ACHN (cell line): ENCODE measurements around the gene SNRNP27.
"Not testable (repeated sequence)": the region's sequence is repeated elsewhere in the genome, so short reads cannot be mapped to it uniquely, and the experiment has no call there.

Experiments
- DNase-seq: peaks from one replicate; pipeline ENCODE4 v3.0.0-alpha.2; 2015
- in situ Hi-C: cut with HindIII; loops from 2 replicates; pipeline ENCODE4 v1.10.0; 2017; ENCODE audit warnings: low sequenced_read_pairs, low pct_ligation_motif_present, low pct_unique_long_range_greater_than_20kb

The SNRNP27 gene, protein sequence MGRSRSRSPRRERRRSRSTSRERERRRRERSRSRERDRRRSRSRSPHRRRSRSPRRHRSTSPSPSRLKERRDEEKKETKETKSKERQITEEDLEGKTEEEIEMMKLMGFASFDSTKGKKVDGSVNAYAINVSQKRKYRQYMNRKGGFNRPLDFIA

DNA sequence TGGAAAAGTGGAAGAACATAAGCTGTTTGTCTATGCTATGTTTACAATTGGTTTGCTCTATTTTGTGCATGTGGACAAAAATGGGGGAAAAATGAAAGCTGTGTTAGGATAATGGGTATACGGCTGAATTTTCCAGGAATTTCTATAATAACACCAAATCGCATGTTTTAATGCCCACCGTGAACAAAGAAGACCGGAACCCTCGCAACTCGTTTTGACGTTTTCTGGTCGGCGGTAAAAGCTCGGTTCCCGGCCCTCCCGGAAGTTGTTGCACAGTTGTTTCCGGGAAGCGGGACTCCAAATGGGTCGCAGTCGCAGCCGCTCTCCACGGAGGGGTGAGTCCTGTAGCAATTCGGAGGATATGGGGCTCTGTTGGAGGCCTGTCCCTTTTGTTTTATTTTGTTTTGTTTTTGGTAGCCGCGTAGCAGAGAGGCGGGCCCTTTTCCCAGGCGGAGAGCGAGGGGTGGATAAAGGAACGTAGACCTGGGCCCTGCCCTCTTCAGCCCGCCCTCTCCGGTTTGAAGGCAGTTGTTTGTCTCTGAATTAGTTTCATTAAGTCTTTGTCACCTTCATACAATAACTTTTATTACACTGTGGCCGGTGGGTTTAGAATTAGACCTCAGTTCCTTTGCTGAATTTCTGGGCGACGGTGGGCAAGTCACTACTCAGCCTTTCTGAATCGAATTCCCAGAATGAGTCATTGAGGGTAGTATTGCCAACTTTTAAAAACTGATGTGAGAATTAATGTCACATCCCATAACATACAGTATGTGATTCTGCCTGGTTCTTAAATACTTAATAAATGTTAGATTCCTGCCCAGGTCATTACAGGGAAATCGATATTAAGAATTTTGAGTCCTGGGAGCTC lies at the start of gene SNRNP27:
SNRNP27 (plus strand) TSS at position 273 of the 868 bp plus-strand sequence; CDS start at position 302, 29 bp downstream.
- peak; percentile 84 for DNase-seq
- in situ Hi-C loops, result no loop called here

DNA sequence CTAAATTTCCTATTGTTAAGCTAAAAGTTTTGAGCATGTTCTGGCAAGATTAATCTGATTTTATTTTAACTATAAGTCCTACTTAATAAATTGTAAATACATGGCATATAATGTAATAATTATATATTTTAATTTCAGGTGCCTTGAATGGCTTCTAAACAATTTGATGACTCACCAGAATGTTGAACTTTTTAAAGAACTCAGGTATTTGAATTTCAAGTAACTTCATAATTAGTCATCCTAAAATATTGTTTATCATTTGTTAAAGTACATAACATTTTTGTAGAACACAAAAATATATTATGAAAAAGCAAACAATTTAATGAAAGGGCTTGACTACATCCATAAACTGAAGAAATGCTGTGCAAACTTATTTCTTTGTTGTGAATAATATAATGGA lies 49.8 kb upstream of the SNRNP27 start:
- DNase-seq, result no peak

DNA sequence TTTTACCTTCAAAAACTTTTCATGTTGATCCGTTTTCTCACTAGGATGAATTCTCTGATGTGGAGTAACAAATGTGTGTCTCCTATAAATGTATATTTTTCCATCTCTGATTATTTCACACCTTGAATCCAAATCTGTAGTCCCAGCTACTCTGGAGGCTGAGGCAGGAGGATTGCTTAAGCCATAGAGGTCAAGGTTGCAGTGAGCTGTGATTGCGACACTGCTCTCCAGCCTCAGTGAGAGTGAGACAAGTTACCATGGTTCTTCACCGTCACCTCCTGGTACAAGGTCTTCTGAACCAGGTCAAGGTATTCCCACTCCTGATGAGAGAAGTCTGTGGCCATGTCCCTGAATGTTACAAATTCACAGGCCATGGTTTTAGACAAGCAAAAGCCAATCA lies 49.2 kb upstream of the SNRNP27 start:
- in situ Hi-C loops, result no loop called here
- DNase-seq, result no peak

More for the DNA sequence above, 49.8 kb upstream of the SNRNP27 start:
- in situ Hi-C loops, result no loop called here

DNA sequence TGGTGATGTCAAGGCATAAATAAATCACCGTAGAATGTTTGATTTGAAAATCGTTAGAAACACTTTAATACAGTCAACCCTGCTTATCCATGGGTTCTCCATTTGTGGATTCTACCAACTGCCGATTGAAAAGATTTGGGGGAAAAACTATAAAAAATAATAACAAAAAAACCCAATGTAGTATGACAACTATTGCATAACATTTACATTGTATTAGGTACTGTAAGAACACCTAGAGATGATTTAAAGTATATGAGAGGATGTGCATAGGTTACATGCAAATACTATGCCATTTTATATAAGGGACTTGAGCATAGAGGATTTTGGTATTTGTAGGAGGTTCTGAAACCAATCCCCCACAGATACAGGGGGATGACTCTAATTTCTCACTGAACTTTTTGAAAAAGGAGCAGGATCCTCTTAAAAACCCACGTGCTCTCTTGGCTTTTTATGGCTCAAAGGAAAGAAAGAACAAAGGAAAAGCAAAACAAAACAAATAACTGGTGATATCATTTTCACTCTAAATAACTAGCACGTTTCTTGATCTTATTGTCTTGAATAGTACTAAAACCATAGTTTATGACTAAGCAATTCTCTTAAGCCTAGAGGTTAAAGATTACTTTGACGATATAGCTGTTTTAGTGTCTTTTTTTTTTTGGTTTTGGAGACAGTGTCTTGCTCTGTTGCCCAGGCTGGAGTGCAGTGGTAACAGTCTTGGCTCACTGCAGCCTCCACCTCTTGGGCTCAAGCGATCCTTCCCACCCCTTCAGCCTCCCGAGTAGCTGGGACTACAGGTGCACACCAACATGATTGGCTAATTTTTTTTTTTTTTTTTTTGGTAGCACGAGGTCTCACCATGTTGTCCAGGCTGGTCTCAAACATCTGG lies 47.3 kb upstream of the SNRNP27 start:
- no peak for DNase-seq
- in situ Hi-C loops, result no loop called here

DNA sequence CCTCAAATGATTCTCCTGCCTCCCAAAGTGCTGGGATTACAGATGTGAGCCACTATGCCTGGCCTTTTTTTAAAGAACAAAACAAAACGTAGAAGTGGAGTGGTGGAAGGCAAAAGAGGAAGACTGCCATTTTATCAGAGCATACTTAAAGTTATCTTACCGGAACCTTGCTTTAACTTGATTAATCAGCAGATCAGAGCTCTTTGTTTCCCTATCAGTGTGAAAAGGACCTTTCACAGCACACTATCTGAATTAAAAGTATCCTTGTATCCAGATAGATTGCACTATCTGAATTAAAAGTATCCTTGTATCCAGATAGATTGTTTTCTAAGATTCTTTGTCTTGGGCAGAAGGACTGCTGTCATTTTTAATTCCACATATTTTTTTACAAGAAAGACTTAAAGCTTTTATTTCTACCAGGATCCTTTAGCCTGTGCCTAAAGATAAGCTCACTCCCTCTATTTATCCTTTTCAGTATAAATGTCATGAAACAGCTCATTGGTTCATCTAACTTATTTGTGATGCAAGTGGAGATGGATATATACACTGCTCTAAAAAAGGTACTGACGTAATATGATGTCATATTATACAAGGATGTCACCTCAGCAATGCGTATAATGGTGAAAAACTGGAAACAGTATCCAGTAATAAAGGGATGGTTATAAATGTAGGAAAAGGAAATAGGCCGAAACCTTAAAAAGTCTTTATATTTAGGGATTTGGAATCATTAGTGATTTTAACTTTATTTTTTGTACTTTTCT lies 46.5 kb upstream of the SNRNP27 start:
- in situ Hi-C loops, result no loop called here

DNA sequence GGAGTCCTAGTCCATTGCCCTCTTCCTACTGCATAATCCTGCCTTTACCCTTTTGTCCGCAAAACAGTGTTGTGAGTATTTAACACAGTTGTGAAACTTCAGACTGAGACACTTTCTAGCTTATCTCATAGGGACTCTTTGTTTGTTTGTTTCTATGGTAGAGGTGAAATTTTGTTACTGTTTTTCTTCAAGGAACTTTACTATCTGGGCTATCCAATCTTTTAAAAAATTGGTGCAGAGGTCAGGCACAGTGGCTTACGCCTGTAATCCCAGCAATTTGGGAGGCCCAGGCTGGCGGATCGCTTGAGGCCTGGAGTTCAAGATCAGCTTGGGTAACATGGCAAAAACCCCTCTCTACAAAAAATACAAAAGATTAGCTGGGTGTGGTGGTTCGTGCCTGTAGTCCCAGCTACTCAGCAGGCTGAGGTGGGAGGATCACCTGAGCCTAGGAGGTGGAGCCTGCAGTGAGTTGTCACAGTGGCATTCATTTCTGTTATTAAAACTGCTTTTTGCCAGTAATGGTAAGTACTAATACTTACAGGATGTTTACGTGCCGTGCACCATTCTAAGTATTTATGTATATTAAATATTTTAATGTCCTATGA lies 45.5 kb upstream of the SNRNP27 start:
- DNase-seq, result no peak
- in situ Hi-C loops, result no loop called here

More for the DNA sequence above, 46.5 kb upstream of the SNRNP27 start:
- no peak for DNase-seq

DNA sequence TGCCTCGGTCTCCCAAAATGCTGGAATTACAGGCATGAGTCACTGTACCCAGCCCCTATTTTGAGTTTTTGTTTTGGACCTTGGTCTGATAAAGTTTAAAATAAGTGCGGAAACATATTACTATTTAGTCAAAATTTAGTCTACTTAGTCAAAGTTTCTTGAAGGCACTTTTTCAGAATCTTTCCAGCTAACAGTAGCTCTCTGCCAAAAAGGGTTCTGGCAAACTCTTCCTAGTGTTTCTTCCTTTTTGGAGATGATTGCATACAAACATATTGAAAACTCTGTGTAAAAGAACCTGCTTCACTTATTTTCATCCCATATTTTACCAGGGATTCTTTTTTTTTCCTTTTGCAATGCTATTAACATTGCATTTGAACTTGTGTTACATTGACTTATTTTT lies 35.5 kb upstream of the SNRNP27 start:
- in situ Hi-C loops, result no loop called here
- DNase-seq, result no peak

DNA sequence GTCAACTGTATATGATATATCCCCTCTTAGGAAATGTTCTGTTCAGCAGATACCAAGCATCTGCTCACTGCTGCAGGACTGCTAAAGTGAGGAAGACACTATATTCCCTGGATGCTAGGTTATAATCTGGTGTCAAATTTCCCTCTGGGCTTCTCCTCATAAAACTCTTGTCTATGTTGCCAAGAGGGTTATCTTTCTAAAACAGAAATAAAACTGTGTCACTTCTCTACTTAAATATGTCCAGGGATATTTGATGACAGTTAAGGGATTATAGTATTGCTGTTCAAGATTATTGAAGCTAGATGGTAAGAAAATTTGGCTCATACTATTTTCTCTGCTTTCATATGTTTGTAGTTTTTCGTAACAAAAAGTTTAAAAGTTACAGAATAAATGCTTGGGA lies 30.5 kb upstream of the SNRNP27 start:
- no peak for DNase-seq
- in situ Hi-C loops, result no loop called here

DNA sequence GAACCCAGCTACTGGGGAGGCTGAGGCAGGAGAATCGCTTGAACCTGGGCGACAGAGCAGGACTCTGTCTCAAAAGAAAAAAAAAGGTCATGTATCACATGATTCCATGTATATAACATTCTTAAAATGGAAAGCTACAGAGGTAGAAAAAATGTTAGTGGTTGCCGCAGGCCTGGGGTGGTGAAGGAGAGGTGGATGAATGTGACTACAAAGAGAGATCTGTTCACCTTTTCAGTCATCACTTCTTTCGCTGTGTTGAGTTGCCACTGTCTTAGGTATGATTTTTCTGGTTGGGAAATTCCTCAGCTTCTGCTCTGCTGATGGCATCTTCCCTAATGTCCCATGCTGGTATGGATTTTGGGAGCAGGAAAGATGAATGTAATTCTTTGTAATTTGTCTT lies 5.3 kb upstream of the SNRNP27 start:
- in situ Hi-C loops, result no loop called here
- no peak for DNase-seq

DNA sequence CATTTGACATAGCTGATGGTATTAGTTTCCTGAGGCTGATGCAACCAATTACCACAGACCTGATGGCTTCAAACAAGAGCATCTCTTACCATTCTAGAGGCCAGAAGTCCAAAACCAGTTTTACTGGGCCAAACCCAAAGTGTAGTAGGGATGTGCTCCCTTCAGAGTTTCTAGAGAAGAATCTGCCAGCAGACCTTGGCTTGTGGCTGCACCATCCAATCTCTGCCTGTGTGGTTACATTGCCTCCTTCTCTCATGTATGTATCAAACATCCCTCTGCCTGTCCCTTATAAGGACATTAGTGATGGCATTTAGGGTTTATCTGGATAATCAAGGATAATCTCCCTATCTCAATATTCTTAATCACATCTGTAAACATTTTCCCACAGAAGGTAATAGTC lies 4.5 kb upstream of the SNRNP27 start:
- in situ Hi-C loops, result no loop called here
- DNase-seq, result no peak

DNA sequence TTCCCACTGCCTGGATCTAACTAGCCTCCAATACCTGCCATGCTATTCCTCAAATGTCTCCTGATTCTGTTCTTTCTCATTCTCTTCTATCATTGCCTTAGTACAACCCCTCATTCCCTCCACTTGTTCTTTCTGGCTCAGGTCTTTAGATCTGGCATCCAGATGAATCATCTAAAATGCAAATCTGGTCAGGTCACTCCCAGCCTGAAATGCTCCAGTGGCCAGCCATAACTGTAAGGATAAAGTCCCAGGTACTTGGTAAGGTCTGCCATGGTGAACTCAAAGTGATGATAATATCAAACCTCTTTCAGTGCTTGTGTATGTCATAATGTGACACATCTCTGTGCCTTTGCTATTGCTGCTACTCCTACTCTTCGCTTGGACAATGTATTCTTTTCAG lies 2.9 kb upstream of the SNRNP27 start:
- in situ Hi-C loops, result no loop called here
- no peak for DNase-seq

DNA sequence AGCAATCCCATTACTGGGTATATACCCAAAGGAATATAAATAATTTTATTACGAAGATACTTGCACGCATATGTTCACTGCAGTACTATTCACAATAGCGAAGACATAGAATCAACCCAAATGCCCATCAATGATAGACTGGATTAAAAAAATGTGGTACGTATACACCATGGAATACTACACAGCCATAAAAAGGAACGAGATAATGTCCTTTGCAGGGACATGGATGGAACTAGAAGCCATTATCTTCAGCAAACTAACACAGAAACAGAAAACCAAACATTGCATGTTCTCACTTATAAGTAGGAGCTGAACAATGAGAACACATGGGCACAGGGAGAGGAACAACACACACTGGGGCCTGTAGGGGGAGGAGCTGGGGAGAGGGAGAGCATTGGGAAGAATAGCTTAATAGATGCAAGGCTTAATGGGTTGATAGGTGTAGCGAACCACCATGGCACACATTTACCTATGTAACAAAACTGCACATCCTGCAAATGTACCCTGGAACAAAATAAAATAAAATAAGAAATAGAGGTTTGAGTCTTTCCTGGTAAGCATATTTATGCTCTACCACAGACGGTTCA lies 825 bp upstream of the SNRNP27 start:
- DNase-seq, in situ Hi-C loops: not testable (repeated sequence)

DNA sequence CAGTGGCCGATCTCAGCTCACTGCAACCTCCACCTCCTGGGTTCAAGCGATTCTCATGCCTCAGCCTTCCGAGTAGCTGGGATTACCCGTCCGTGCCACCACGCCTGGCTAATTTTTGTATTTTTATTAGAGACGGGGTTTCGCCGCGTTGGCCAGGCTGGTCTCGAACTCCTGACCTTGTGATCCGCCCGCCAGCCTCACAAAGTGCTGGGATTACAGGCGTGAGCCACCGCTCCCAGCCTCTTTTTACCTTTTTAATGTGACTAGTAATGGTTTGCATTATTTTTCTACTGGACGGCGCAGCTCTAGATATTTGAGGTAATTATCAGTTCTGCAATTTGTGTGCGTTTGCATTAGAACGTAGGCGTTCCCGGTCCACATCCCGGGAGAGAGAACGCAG lies 981 bp downstream of the SNRNP27 start:
- in situ Hi-C loops, DNase-seq: not testable (repeated sequence)

DNA sequence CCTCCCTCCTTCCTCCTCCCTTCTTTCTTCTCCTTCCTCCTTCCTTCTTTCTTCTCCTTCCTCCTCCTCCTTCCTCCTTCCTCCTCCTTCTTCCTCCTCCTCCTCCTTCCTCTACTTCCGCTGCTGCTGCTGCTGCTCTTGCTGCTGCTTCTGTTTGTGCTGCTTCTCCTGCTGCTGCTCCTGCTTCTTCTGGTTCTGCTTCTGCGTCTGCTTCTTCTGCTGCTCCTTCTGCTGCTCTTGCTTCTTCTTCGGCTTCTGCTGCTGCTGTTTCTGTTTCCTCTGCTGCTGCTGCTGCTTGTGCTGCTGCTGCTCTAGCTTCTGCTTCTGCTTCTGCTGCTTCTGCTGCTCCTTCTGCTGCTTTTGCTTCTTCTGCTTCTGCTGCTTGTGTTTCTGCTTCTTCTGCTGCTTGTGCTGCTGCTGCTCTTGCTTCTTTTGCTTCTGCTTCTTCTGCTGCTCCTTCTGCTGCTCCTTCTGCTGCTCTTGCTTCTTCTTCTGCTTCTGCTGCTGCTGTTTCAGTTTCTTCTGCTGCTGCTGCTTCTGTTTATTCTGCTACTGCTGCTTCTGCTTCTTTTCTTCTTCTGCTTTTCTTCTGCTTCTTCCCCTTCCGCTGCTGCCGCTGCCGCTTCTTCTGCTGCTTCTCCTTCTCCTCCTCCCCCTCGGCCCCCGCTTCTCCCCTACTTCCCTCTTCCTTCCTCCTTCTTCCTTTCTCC lies 8.6 kb downstream of the SNRNP27 start:
- no peak for DNase-seq
- in situ Hi-C loops, result no loop called here

DNA sequence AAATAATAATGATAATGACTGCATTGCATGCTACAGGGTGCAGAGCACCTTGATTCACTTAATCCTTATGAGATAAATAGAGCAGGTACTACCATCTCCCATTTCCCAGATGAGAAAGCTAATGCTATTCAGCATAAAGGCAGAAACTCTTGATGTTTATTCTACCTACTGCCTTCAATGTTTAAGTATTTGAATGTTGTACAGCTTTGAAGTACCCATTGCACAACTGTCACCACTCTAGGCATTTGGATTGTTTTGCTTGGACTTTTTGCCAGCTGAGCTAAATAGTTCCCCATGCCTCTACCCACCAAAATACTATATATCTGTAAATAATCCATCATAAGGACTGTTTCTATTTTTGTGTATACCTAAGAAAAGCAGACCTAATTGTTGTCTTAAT lies 13.5 kb downstream of the SNRNP27 start:
- DNase-seq, result no peak
- in situ Hi-C loops, result no loop called here

DNA sequence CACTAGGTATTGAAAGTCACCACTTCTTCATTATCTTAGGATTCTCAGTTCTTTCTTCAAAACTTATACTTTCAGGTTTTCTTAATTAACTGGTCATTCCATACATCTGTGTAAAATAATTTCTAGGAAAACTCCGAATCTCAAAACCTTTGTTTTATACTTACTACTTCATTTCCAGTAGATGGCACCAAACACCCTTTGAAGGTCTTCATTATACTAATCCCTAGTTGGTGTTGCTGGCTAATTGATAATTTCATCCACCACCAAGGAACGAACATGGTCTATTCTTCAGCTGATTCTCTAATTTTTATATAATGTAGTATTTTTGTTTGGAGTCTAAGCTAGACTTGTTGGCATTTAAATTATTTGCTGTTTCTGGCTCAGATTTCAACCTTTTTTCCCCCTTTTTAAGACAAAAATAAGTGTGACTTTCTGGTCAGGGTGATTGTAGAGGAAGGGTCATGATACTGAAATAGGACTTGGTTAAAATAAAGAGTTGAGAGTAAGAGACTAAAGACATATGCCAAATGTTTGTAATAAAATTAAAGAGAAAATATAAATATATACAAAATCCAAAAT lies 18.3 kb downstream of the SNRNP27 start:
- peak; percentile 66 for DNase-seq
- in situ Hi-C loops, result no loop called here
